Mesenchymal stem cell (in vitro differentiated cells and primary cell): ENCODE measurements around the gene ADGRV1.

Experiments
- DNase-seq: peaks from one replicate; pipeline ENCODE4 v3.0.0-alpha.2; 2013
- H2AFZ ChIP-seq: one replicate; pipeline ENCODE4 v1.6.1; 2013; ENCODE audit warnings: low read depth, mild to moderate bottlenecking, control low read depth, inconsistent platforms, low read length, moderate library complexity
- H2AK5ac ChIP-seq: 2 replicates; pipeline ENCODE4 v1.6.1; 2013; ENCODE audit warnings: low read length, moderate library complexity, mild to moderate bottlenecking, inconsistent platforms; ENCODE audit not compliant: severe bottlenecking
- H2BK120ac ChIP-seq: one replicate; pipeline ENCODE4 v1.6.1; 2013; ENCODE audit warnings: low read depth, mild to moderate bottlenecking, inconsistent platforms, low read length, moderate library complexity
- H2BK12ac ChIP-seq, 2 experiments: one replicate each; pipeline ENCODE4 v1.6.1; 2013; ENCODE audit warnings: inconsistent platforms in 2 of 2, low read length in 2 of 2, mild to moderate bottlenecking in 2 of 2, moderate library complexity in 2 of 2, control low read depth in 1 of 2
- H2BK15ac ChIP-seq: one replicate; pipeline ENCODE4 v1.6.1; 2013; ENCODE audit warnings: mild to moderate bottlenecking, low read depth, inconsistent platforms; ENCODE audit not compliant: poor library complexity, severe bottlenecking
- H2BK5ac ChIP-seq: 2 replicates; pipeline ENCODE4 v1.6.1; 2013; ENCODE audit warnings: low read depth, mild to moderate bottlenecking, low read length, control low read depth, inconsistent platforms; ENCODE audit not compliant: poor library complexity, severe bottlenecking
- H3K14ac ChIP-seq, 2 experiments: one replicate each; pipeline ENCODE4 v1.6.1; 2013; ENCODE audit warnings: inconsistent platforms in 2 of 2, low read length in 2 of 2, control low read depth in 1 of 2, mild to moderate bottlenecking in 1 of 2, moderate library complexity in 1 of 2
- H3K18ac ChIP-seq, 2 experiments: one replicate each; pipeline ENCODE4 v1.6.1; 2013; ENCODE audit warnings: inconsistent platforms in 2 of 2, low read length in 2 of 2, control low read depth in 1 of 2, low read depth in 1 of 2, mild to moderate bottlenecking in 1 of 2
- H3K23ac ChIP-seq, 2 experiments: one replicate each; pipeline ENCODE4 v1.6.1; 2013; ENCODE audit warnings: inconsistent platforms in 2 of 2, low read length in 2 of 2, mild to moderate bottlenecking in 2 of 2, moderate library complexity in 2 of 2, control low read depth in 1 of 2
- H3K27ac ChIP-seq: 2 replicates; pipeline ENCODE4 v1.5.1; 2013; ENCODE audit warnings: mild to moderate bottlenecking, moderate library complexity, low read length, control low read depth, inconsistent platforms; ENCODE audit not compliant: poor library complexity, severe bottlenecking
- H3K27me3 ChIP-seq, 2 experiments: 2 replicates each; pipeline versions ENCODE4 v1.6.1 to v1.7.0; 2013; ENCODE audit warnings: low read length in 2 of 2, mild to moderate bottlenecking in 2 of 2, moderate library complexity in 2 of 2, control low read depth in 1 of 2, inconsistent platforms in 1 of 2; ENCODE audit not compliant: control insufficient read depth in 1 of 2, insufficient read depth in 1 of 2
- H3K36me3 ChIP-seq, 2 experiments: 2 replicates each; pipeline versions ENCODE4 v1.6.1 to v1.7.0; 2013; ENCODE audit warnings: low read length in 2 of 2, control low read depth in 1 of 2, inconsistent platforms in 1 of 2, low read depth in 1 of 2, mild to moderate bottlenecking in 1 of 2; ENCODE audit not compliant: insufficient read depth in 2 of 2, control insufficient read depth in 1 of 2
- H3K4ac ChIP-seq, 2 experiments: one replicate each; pipeline ENCODE4 v1.6.1; 2013; ENCODE audit warnings: inconsistent platforms in 2 of 2, low read length in 2 of 2, mild to moderate bottlenecking in 2 of 2, moderate library complexity in 2 of 2, control low read depth in 1 of 2, low read depth in 1 of 2
- H3K4me1 ChIP-seq: 2 replicates; pipeline ENCODE4 v1.6.1; 2013; ENCODE audit warnings: low read depth, low read length, control low read depth; ENCODE audit not compliant: control insufficient read depth, insufficient read depth
- H3K4me2 ChIP-seq: 2 replicates; pipeline ENCODE4 v1.6.1; 2013; ENCODE audit warnings: low read length, mild to moderate bottlenecking, inconsistent platforms; ENCODE audit not compliant: poor library complexity, severe bottlenecking
- H3K4me3 ChIP-seq, 2 experiments: 2 replicates each; pipeline versions ENCODE4 v1.5.1 to v1.7.0; 2013; ENCODE audit warnings: low read length in 2 of 2, mild to moderate bottlenecking in 2 of 2, control low read depth in 1 of 2, low read depth in 1 of 2; ENCODE audit not compliant: insufficient read depth in 1 of 2
- H3K79me1 ChIP-seq: replicated peaks from 2 replicates; pipeline ENCODE4 v1.6.1; 2013; ENCODE audit warnings: mild to moderate bottlenecking, control low read depth, low read length, inconsistent platforms; ENCODE audit not compliant: poor library complexity, severe bottlenecking
- H3K9ac ChIP-seq: 2 replicates; pipeline ENCODE4 v1.7.0; 2013; ENCODE audit warnings: mild to moderate bottlenecking, low read length, moderate library complexity
- H3K9me3 ChIP-seq: 2 replicates; pipeline ENCODE4 v1.7.0; 2013; ENCODE audit warnings: mild to moderate bottlenecking, low read length; ENCODE audit not compliant: control insufficient read depth
- H4K8ac ChIP-seq: one replicate; pipeline ENCODE4 v1.6.1; 2013; ENCODE audit warnings: inconsistent platforms, mild to moderate bottlenecking, low read length, moderate library complexity
- H4K91ac ChIP-seq: one replicate; pipeline ENCODE4 v1.6.1; 2013; ENCODE audit warnings: mild to moderate bottlenecking, low read length, inconsistent platforms
- WGBS: methylation state at CpG from one replicate; pipeline ENCODE4 v1.1.7; 2013; ENCODE audit warnings: mixed read lengths; 5-methylcytosine and 5-hydroxymethylcytosine counted together

The ADGRV1 gene

GRCh38 chr5:91025449-91025848, 466.9 kb downstream of the ADGRV1 start:
- no peak overlapping the region for H3K4ac ChIP-seq
- no peaks in the 10 kb centered on the region for H3K36me3 ChIP-seq
- H4K8ac ChIP-seq, result no peak overlapping the region
- no peak overlapping the region for H2AFZ ChIP-seq
- WGBS, result 91% methylated on average over 2 of the region's 3 CpGs
- no peak overlapping the region for H3K14ac ChIP-seq
- no peaks in the 10 kb centered on the region for H3K9me3 ChIP-seq
- H3K27me3 ChIP-seq, result no peaks in the 10 kb centered on the region
- H3K27ac ChIP-seq, result no peak overlapping the region
- DNase-seq, result no peak
- H3K4me3 ChIP-seq, result no peak overlapping the region
- no peak overlapping the region for H3K4me2 ChIP-seq
- no peak overlapping the region for H2BK120ac ChIP-seq
- H2BK5ac ChIP-seq, result no peak overlapping the region
- H3K23ac ChIP-seq, result no peak overlapping the region
- no peak overlapping the region for H2BK12ac ChIP-seq
- H3K79me1 ChIP-seq, result no peaks in the 10 kb centered on the region
- no peak overlapping the region for H3K9ac ChIP-seq
- no peak overlapping the region for H2BK15ac ChIP-seq
- H3K18ac ChIP-seq, result no peak overlapping the region
- H2AK5ac ChIP-seq, result no peak overlapping the region
- H4K91ac ChIP-seq, result no peak overlapping the region
- no peaks in the 10 kb centered on the region for H3K4me1 ChIP-seq

GRCh38 chr5:91025956-91026355, 467.4 kb downstream of the ADGRV1 start:
- Histone ChIP-seq H3K4me1 (no peaks in the 10 kb centered on the region), H3K27me3 (no peaks in the 10 kb centered on the region), H3K4me2 (no peak overlapping the region), H3K9ac (no peak overlapping the region), H3K9me3 (no peaks in the 10 kb centered on the region), H3K79me1 (no peaks in the 10 kb centered on the region), H3K27ac (no peak overlapping the region), H2BK5ac (no peak overlapping the region), H3K18ac (no peak overlapping the region), H3K36me3 (no peaks in the 10 kb centered on the region), H2AFZ (no peak overlapping the region), H2BK15ac (no peak overlapping the region), H2BK120ac (no peak overlapping the region), H3K4me3 (no peak overlapping the region), H4K91ac (no peak overlapping the region), H2AK5ac (no peak overlapping the region), H2BK12ac (no peak overlapping the region), H3K4ac (no peak overlapping the region), H3K14ac (no peak overlapping the region), H3K23ac (no peak overlapping the region), H4K8ac (no peak overlapping the region)
- DNase-seq, result no peak
- WGBS, result 100% methylated on average over 1 of the region's 2 CpGs

GRCh38 chr5:91026466-91026865, 467.9 kb downstream of the ADGRV1 start:
- H3K27me3 ChIP-seq, result no peaks in the 10 kb centered on the region
- H3K18ac ChIP-seq, result no peak overlapping the region
- no peaks in the 10 kb centered on the region for H3K36me3 ChIP-seq
- H3K4ac ChIP-seq, result no peak overlapping the region
- H2BK15ac ChIP-seq, result no peak overlapping the region
- no peak overlapping the region for H2AFZ ChIP-seq
- no peak overlapping the region for H2BK120ac ChIP-seq
- H4K91ac ChIP-seq, result no peak overlapping the region
- no peak overlapping the region for H4K8ac ChIP-seq
- no peak overlapping the region for H3K27ac ChIP-seq
- WGBS, result 96% methylated on average over 4 of the region's 4 CpGs
- no peak overlapping the region for H2BK5ac ChIP-seq
- H3K4me1 ChIP-seq, result no peaks in the 10 kb centered on the region
- H3K9me3 ChIP-seq, result no peaks in the 10 kb centered on the region
- no peaks in the 10 kb centered on the region for H3K79me1 ChIP-seq
- H3K9ac ChIP-seq, result no peak overlapping the region
- H2AK5ac ChIP-seq, result no peak overlapping the region
- H3K23ac ChIP-seq, result no peak overlapping the region
- no peak overlapping the region for H3K4me3 ChIP-seq
- H3K4me2 ChIP-seq, result no peak overlapping the region
- DNase-seq, result no peak
- no peak overlapping the region for H2BK12ac ChIP-seq
- no peak overlapping the region for H3K14ac ChIP-seq

- no peak overlapping the region for H2BK15ac ChIP-seq
- no peak overlapping the region for H3K9ac ChIP-seq
- H3K23ac ChIP-seq, result no peak overlapping the region
- no peak overlapping the region for H2BK12ac ChIP-seq
- no peak overlapping the region for H4K91ac ChIP-seq
- H3K4ac ChIP-seq, result no peak overlapping the region
- no peak overlapping the region for H2BK5ac ChIP-seq
- H3K4me3 ChIP-seq, result no peak overlapping the region
- no peak overlapping the region for H3K27ac ChIP-seq
- no peaks in the 10 kb centered on the region for H3K36me3 ChIP-seq
- no peak overlapping the region for H2AFZ ChIP-seq
- no peak overlapping the region for H2AK5ac ChIP-seq
- H2BK120ac ChIP-seq, result no peak overlapping the region
- no peak overlapping the region for H3K4me2 ChIP-seq
- no peak overlapping the region for H3K14ac ChIP-seq
- no peaks in the 10 kb centered on the region for H3K27me3 ChIP-seq
- peak overlapping the region in 1 of 2 experiments; percentile 54 for H3K18ac ChIP-seq
- H3K4me1 ChIP-seq, result no peaks in the 10 kb centered on the region
- no peaks in the 10 kb centered on the region for H3K9me3 ChIP-seq
- no peak overlapping the region for H4K8ac ChIP-seq
- 20% methylated on average over 1 of the region's 1 CpG for WGBS
- H3K79me1 ChIP-seq, result no peaks in the 10 kb centered on the region
- peak; percentile 65 for DNase-seq
Observed at GRCh38 chr5:91027405-91028139, 469.0 kb downstream of the ADGRV1 start.
